ENCODE results near the gene SEMA3G. TPM values are rescaled to one million over a fixed set of nuclear protein-coding genes. Genes with fewer than 3 reads are reported as not detected.

SEMA3G gene
- total RNA-seq, 1 donor from 2014 or later, result 8.3 TPM

GRCh38 chr3:52399131-52399530 lies 45.8 kb downstream of the SEMA3G start:
- TF ChIP-seq POLR2AphosphoS5 (IDR thresholded peaks at IDR 0.05; ENCODE audit: insufficient read depth in 1 of 2, low read depth in 1 of 2) (no peak), POLR2A (IDR thresholded peaks at IDR 0.05) (no peak)
- TF ChIP-seq, protein P1, sequence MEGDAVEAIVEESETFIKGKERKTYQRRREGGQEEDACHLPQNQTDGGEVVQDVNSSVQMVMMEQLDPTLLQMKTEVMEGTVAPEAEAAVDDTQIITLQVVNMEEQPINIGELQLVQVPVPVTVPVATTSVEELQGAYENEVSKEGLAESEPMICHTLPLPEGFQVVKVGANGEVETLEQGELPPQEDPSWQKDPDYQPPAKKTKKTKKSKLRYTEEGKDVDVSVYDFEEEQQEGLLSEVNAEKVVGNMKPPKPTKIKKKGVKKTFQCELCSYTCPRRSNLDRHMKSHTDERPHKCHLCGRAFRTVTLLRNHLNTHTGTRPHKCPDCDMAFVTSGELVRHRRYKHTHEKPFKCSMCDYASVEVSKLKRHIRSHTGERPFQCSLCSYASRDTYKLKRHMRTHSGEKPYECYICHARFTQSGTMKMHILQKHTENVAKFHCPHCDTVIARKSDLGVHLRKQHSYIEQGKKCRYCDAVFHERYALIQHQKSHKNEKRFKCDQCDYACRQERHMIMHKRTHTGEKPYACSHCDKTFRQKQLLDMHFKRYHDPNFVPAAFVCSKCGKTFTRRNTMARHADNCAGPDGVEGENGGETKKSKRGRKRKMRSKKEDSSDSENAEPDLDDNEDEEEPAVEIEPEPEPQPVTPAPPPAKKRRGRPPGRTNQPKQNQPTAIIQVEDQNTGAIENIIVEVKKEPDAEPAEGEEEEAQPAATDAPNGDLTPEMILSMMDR (IDR thresholded peaks at IDR 0.05), result no peak
- H3K36me3 ChIP-seq, result peaks cover 0 to 32% of the 10 kb centered on the region in 2 donors
- H3K27ac ChIP-seq, result no peak overlapping the region
- intact Hi-C loops (cut with DNase I), result no loop called here
- no peak for DNase-seq (ENCODE audit: extremely low spot score in 2 of 2)
- no peaks in the 10 kb centered on the region for H3K4me1 ChIP-seq
- H3K9me3 ChIP-seq, result no peaks in the 10 kb centered on the region
- H3K4me3 ChIP-seq, result no peak overlapping the region
- no peaks in the 10 kb centered on the region for H3K27me3 ChIP-seq

DNA sequence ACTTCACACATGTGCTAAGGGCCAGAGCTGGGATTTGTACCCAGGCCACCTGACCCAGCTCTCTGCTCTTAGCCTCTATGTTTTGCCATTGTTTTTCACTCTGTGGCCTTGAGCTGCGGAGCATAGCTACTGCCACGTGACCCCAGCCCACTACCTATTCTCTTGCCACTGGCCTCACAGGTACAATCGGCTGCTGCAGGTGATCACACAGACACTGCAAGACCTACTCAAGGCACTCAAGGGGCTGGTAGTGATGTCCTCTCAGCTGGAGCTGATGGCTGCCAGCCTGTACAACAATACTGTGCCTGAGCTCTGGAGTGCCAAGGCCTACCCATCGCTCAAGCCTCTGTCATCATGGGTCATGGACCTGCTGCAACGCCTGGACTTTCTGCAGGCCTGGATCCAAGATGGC lies 46.2 kb downstream of the SEMA3G start:
- peaks cover 0 to 29% of the 10 kb centered on the region in 2 donors for H3K36me3 ChIP-seq
- no peak for DNase-seq (ENCODE audit: extremely low spot score in 2 of 2)
- TF ChIP-seq POLR2A (IDR thresholded peaks at IDR 0.05) (no peak), POLR2AphosphoS5 (IDR thresholded peaks at IDR 0.05; ENCODE audit: insufficient read depth in 1 of 2, low read depth in 1 of 2) (no peak)
- TF ChIP-seq, protein P1 (IDR thresholded peaks at IDR 0.05), result no peak

DNA sequence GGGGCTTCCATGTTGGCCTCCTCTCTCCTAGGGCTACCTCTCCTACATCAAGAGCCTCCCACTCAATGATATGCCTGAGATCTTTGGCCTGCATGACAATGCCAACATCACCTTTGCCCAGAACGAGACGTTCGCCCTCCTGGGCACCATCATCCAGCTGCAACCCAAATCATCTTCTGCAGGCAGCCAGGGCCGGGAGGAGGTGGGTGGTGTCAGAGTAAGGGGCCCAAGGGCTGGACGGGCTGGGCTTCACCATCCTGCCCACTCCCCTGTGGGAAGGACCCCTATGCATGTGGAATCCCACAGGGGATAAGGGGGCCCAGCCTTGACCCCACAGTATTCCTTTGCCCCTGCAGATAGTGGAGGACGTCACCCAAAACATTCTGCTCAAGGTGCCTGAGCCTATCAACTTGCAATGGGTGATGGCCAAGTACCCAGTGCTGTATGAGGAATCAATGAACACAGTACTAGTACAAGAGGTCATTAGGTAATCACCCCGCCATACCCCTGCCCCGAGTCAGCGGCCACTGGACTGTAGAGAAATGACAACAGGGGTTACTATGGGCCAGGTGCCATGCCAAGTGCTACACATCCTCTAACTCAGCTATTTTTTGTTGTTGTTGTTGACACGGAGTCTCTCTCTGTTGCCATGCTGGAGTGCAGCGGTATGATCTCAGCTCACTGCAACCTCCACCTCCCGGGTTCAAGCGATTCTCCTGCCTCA lies 47.1 kb downstream of the SEMA3G start:
- intact Hi-C loops (cut with DNase I), result no loop called here
- Histone ChIP-seq H3K27me3 (no peaks in the 10 kb centered on the region), H3K9me3 (no peaks in the 10 kb centered on the region), H3K36me3 (peaks cover 0 to 26% of the 10 kb centered on the region in 2 donors), H3K27ac (no peak overlapping the region), H3K4me1 (no peaks in the 10 kb centered on the region), H3K4me3 (no peak overlapping the region)
- TF ChIP-seq POLR2A (IDR thresholded peaks at IDR 0.05) (no peak), POLR2AphosphoS5 (IDR thresholded peaks at IDR 0.05; ENCODE audit: insufficient read depth in 1 of 2, low read depth in 1 of 2) (no peak)
- TF ChIP-seq, protein P1 (IDR thresholded peaks at IDR 0.05), result no peak
- DNase-seq (ENCODE audit: extremely low spot score in 2 of 2), result no peak

More for the DNA sequence above, 46.2 kb downstream of the SEMA3G start:
- Histone ChIP-seq H3K27ac (no peak overlapping the region), H3K27me3 (no peaks in the 10 kb centered on the region), H3K4me3 (no peak overlapping the region), H3K9me3 (no peaks in the 10 kb centered on the region), H3K4me1 (no peaks in the 10 kb centered on the region)
- intact Hi-C loops (cut with DNase I), result no loop called here

GRCh38 chr3:52396907-52397591 lies 47.9 kb downstream of the SEMA3G start:
- H3K27me3 ChIP-seq, result no peaks in the 10 kb centered on the region
- no peak overlapping the region for H3K27ac ChIP-seq
- intact Hi-C loops (cut with DNase I), result no loop called here
- H3K4me1 ChIP-seq, result no peaks in the 10 kb centered on the region
- TF ChIP-seq POLR2A (IDR thresholded peaks at IDR 0.05) (no peak), POLR2AphosphoS5 (IDR thresholded peaks at IDR 0.05; ENCODE audit: insufficient read depth in 1 of 2, low read depth in 1 of 2) (no peak)
- TF ChIP-seq, protein P1 (IDR thresholded peaks at IDR 0.05), result no peak
- peaks cover 0 to 19% of the 10 kb centered on the region in 2 donors for H3K36me3 ChIP-seq
- H3K4me3 ChIP-seq, result no peak overlapping the region
- no peak for DNase-seq (ENCODE audit: extremely low spot score in 2 of 2)
- H3K9me3 ChIP-seq, result no peaks in the 10 kb centered on the region
